ENCODE measurements around the gene INSIG1. TPM values are rescaled to one million over a fixed set of nuclear protein-coding genes. Genes with fewer than 3 reads are reported as not detected.

Gene INSIG1
- polyA plus RNA-seq, 5 donors = 12.9 to 26.6 (median 20.0) TPM

- DNase-seq = no peak
These were observed 34.0 kb upstream of the INSIG1 start for GRCh38 chr7:155263581-155264143.

- DNase-seq = no peak
These were observed 32.5 kb upstream of the INSIG1 start for GRCh38 chr7:155265144-155265543.

- no peak for DNase-seq
These were observed 31.7 kb upstream of the INSIG1 start for GRCh38 chr7:155265961-155266360.

- DNase-seq = no peak
These were observed 31.2 kb upstream of the INSIG1 start for GRCh38 chr7:155266440-155266839.

- DNase-seq = no peak
These were observed 30.7 kb upstream of the INSIG1 start for GRCh38 chr7:155267023-155267422.

GRCh38 chr7:155267436-155267835 lies 30.2 kb upstream of the INSIG1 start:
- DNase-seq = no peak

- no peak for DNase-seq
These were observed 29.5 kb upstream of the INSIG1 start for GRCh38 chr7:155268211-155268610.

- no peak for DNase-seq
These were observed 28.6 kb upstream of the INSIG1 start for GRCh38 chr7:155268921-155269650.

- DNase-seq = no peak
These were observed 27.7 kb upstream of the INSIG1 start for GRCh38 chr7:155269766-155270585.

GRCh38 chr7:155270861-155271260 lies 26.8 kb upstream of the INSIG1 start:
- DNase-seq = no peak

GRCh38 chr7:155274633-155275355 lies 22.9 kb upstream of the INSIG1 start:
- DNase-seq = no peak

GRCh38 chr7:155276042-155276799 lies 21.5 kb upstream of the INSIG1 start:
- no peak for DNase-seq

GRCh38 chr7:155276800-155277375 lies 20.8 kb upstream of the INSIG1 start:
- DNase-seq = no peak

GRCh38 chr7:155277385-155277994 lies 20.2 kb upstream of the INSIG1 start:
- no peak for DNase-seq

GRCh38 chr7:155278921-155279320 lies 18.8 kb upstream of the INSIG1 start:
- DNase-seq = no peak

GRCh38 chr7:155279787-155280445 lies 17.8 kb upstream of the INSIG1 start:
- no peak for DNase-seq

- no peak for DNase-seq
These were observed 17.0 kb upstream of the INSIG1 start for GRCh38 chr7:155280446-155281397.

- no peak for DNase-seq
These were observed 16.2 kb upstream of the INSIG1 start for GRCh38 chr7:155281398-155281969.
